H1 (cell line): Measurements from ENCODE around the gene IDH2. TPM values are rescaled to one million over a fixed set of nuclear protein-coding genes. Genes with fewer than 3 reads are reported as not detected.

Experiments used
- CTCF ChIA-PET: fragments of 300-600 bp; sonication (Branson Sonifier 250); formaldehyde crosslinking; loops from one replicate; lab custom pipeline; 2021; ENCODE audit not compliant: partially characterized antibody; lab: Charles Lee
- POLR2A ChIA-PET: fragments of 300-600 bp; sonication (Branson Sonifier 250); formaldehyde crosslinking; loops from one replicate; lab custom pipeline; 2021; ENCODE audit warnings: inconsistent platforms; ENCODE audit not compliant: partially characterized antibody; lab: Charles Lee
- DNase-seq, 2 experiments: peaks; one replicate each; pipeline versions ENCODE4 v3.0.0 to v3.0.0-alpha.2; 2010 to 2022; ENCODE audit warnings: low spot score in 2 of 2, low read depth in 1 of 2, mixed read lengths in 1 of 2
- FAIRE-seq: peaks from 2 replicates; lab custom pipeline; 2011; peaks lifted over from hg19 to GRCh38; lab: Jason Lieb, UNC
- H2AFZ ChIP-seq: 2 replicates; pipeline ENCODE4 v1.8.1; 2012; ENCODE audit warnings: low read length, inconsistent platforms
- H2AK5ac ChIP-seq: 2 replicates; pipeline ENCODE4 v1.6.1; 2013; ENCODE audit warnings: low read depth, low read length
- H2BK120ac ChIP-seq: replicated peaks from 2 replicates; pipeline ENCODE3; 2013; ENCODE audit warnings: low read depth, low read length, inconsistent platforms
- H2BK12ac ChIP-seq: 2 replicates; pipeline ENCODE4 v1.6.1; 2013; ENCODE audit warnings: low read depth, low read length
- H2BK15ac ChIP-seq: 2 replicates; pipeline ENCODE4 v1.6.1; 2013; ENCODE audit warnings: low read length
- H2BK20ac ChIP-seq: 2 replicates; pipeline ENCODE4 v1.6.1; 2013; ENCODE audit warnings: low read length
- H2BK5ac ChIP-seq: 2 replicates; pipeline ENCODE4 v1.6.1; 2013; ENCODE audit warnings: low read depth, low read length
- H3K14ac ChIP-seq: 2 replicates; pipeline ENCODE4 v1.6.1; 2013; ENCODE audit warnings: inconsistent platforms; ENCODE audit not compliant: insufficient read length
- H3K18ac ChIP-seq: 2 replicates; pipeline ENCODE4 v1.6.1; 2013; ENCODE audit warnings: low read length; ENCODE audit errors: extremely low read depth
- H3K23ac ChIP-seq: 2 replicates; pipeline ENCODE4 v1.6.1; 2013; ENCODE audit warnings: inconsistent platforms; ENCODE audit not compliant: insufficient read length
- H3K23me2 ChIP-seq: 2 replicates; pipeline ENCODE4 v1.6.1; 2013; ENCODE audit warnings: low read depth, low read length
- H3K27ac ChIP-seq: 2 replicates; pipeline ENCODE4 v1.6.1; 2011; ENCODE audit warnings: low read depth, low read length, inconsistent platforms
- H3K27me3 ChIP-seq, 4 experiments: replicated peaks in 1 of 4; 1 replicate in 1 of 4; 2 replicates in 3 of 4; pipeline versions ENCODE4 v1.6.1 to v1.8.1; 2011 to 2013; ENCODE audit warnings: low read length in 3 of 4, mild to moderate bottlenecking in 3 of 4, inconsistent platforms in 2 of 4, mixed read lengths in 2 of 4, moderate library complexity in 1 of 4; ENCODE audit not compliant: control insufficient read depth in 3 of 4, insufficient read depth in 3 of 4; ENCODE audit errors: extremely low read depth in 1 of 4
- H3K36me3 ChIP-seq, 4 experiments: 2 replicates each; pipeline versions ENCODE4 v1.6.1 to v1.8.1; 2011 to 2013; ENCODE audit warnings: mild to moderate bottlenecking in 4 of 4, low read length in 3 of 4, moderate library complexity in 2 of 4, control low read depth in 1 of 4, inconsistent platforms in 1 of 4; ENCODE audit not compliant: insufficient read depth in 4 of 4, control insufficient read depth in 2 of 4
- H3K4ac ChIP-seq: replicated peaks from 2 replicates; pipeline ENCODE3; 2013; ENCODE audit warnings: low read length, low read depth, mixed read lengths, inconsistent platforms; ENCODE audit not compliant: insufficient read length
- H3K4me1 ChIP-seq, 4 experiments: replicated peaks in 1 of 4; 1 replicate in 1 of 4; 2 replicates in 3 of 4; pipeline versions ENCODE4 v1.6.1 to v1.8.1; 2011 to 2013; ENCODE audit warnings: low read length in 3 of 4, inconsistent platforms in 2 of 4, mixed read lengths in 1 of 4; ENCODE audit not compliant: insufficient read depth in 4 of 4, control insufficient read depth in 3 of 4
- H3K4me2 ChIP-seq, 2 experiments: 2 replicates each; pipeline versions ENCODE4 v1.6.1 to v1.8.1; 2011 to 2013; ENCODE audit warnings: low read depth in 2 of 2, low read length in 2 of 2, control low read depth in 1 of 2, inconsistent platforms in 1 of 2, mild to moderate bottlenecking in 1 of 2; ENCODE audit not compliant: insufficient read depth in 1 of 2
- H3K4me3 ChIP-seq, 4 experiments: fragments of 200-600, 300-600 bp in 1 of 4; sonication (generic), shearing (Covaris generic), sonication (Bioruptor Twin) in 1 of 4; 2 replicates each; pipeline versions ENCODE4 v1.5.1 to v1.8.1; 2011 to 2016; ENCODE audit warnings: low read length in 4 of 4, low read depth in 3 of 4, control low read depth in 2 of 4, inconsistent platforms in 2 of 4, mild to moderate bottlenecking in 2 of 4, mixed read lengths in 1 of 4, moderate library complexity in 1 of 4; ENCODE audit not compliant: insufficient read depth in 2 of 4; ENCODE audit errors: extremely low read depth in 1 of 4
- H3K56ac ChIP-seq: replicated peaks from 2 replicates; pipeline ENCODE3; 2013; ENCODE audit warnings: low read depth, mild to moderate bottlenecking, mixed read lengths, low read length, inconsistent platforms; ENCODE audit not compliant: insufficient read length
- H3K79me1 ChIP-seq: 2 replicates; pipeline ENCODE4 v1.6.1; 2013; ENCODE audit warnings: low read depth, low read length, control low read depth
- H3K79me2 ChIP-seq, 2 experiments: 2 replicates each; pipeline versions ENCODE4 v1.6.1 to v1.8.1; 2012 to 2013; ENCODE audit warnings: low read length in 2 of 2, mild to moderate bottlenecking in 2 of 2, inconsistent platforms in 1 of 2; ENCODE audit not compliant: insufficient read depth in 2 of 2, control insufficient read depth in 1 of 2
- H3K9ac ChIP-seq, 4 experiments: replicated peaks in 1 of 4; 1 replicate in 1 of 4; 2 replicates in 3 of 4; pipeline versions ENCODE4 v1.6.1 to v1.8.1; 2011 to 2013; ENCODE audit warnings: low read depth in 3 of 4, low read length in 3 of 4, control low read depth in 2 of 4, mild to moderate bottlenecking in 2 of 4, moderate library complexity in 2 of 4, inconsistent platforms in 1 of 4; ENCODE audit errors: extremely low read depth in 1 of 4
- H3K9me3 ChIP-seq, 2 experiments: 2 replicates each; pipeline versions ENCODE4 v1.6.1 to v1.8.1; 2012 to 2013; ENCODE audit warnings: mild to moderate bottlenecking in 2 of 2, moderate library complexity in 2 of 2, control low read depth in 1 of 2, inconsistent platforms in 1 of 2, low read depth in 1 of 2, low read length in 1 of 2, mixed read lengths in 1 of 2; ENCODE audit not compliant: insufficient read depth in 2 of 2
- H4K20me1 ChIP-seq, 2 experiments: replicated peaks in 1 of 2; 2 replicates each; pipeline versions ENCODE3 to v1.8.1; 2011 to 2013; ENCODE audit warnings: inconsistent platforms in 2 of 2, low read length in 2 of 2, mild to moderate bottlenecking in 1 of 2; ENCODE audit not compliant: insufficient read depth in 2 of 2, control insufficient read depth in 1 of 2
- H4K5ac ChIP-seq: 2 replicates; pipeline ENCODE4 v1.6.1; 2013; ENCODE audit warnings: low read length, low read depth, mixed read lengths, inconsistent platforms; ENCODE audit not compliant: insufficient read length
- H4K8ac ChIP-seq: 2 replicates; pipeline ENCODE4 v1.8.0; 2013; ENCODE audit warnings: mild to moderate bottlenecking, moderate library complexity, low read length, inconsistent platforms; ENCODE audit not compliant: insufficient read depth; ENCODE audit errors: extremely low read depth
- H4K91ac ChIP-seq: replicated peaks from 2 replicates; pipeline ENCODE3; 2013; ENCODE audit warnings: low read length, mixed read lengths, inconsistent platforms; ENCODE audit not compliant: insufficient read length
- ASH2L ChIP-seq: fragments of 200-600, 300-600 bp; sonication (generic); IDR thresholded peaks from one replicate; pipeline ENCODE4 v1.7.1; 2017; ENCODE audit warnings: low read length
- CHD2 ChIP-seq: IDR thresholded peaks from 2 replicates; pipeline ENCODE4 v1.6.1; 2012; ENCODE audit warnings: low read length, improper control_type of control experiment
- CREB1 ChIP-seq: IDR thresholded peaks from 2 replicates; pipeline ENCODE4 v1.6.1; 2012; ENCODE audit warnings: inconsistent platforms
- HDAC2 ChIP-seq, 2 experiments: fragments of 300-600 bp in 1 of 2; sonication (generic) in 1 of 2; IDR thresholded peaks; 2 replicates each; pipeline ENCODE4 v1.6.1; 2011 to 2012; ENCODE audit warnings: low read depth in 2 of 2, low read length in 2 of 2, mild to moderate bottlenecking in 2 of 2, moderate library complexity in 2 of 2, borderline replicate concordance in 1 of 2, inconsistent platforms in 1 of 2
- RBBP5 ChIP-seq: IDR thresholded peaks from 2 replicates; pipeline ENCODE4 v1.7.1; 2012; ENCODE audit warnings: low read depth, mild to moderate bottlenecking, inconsistent platforms, low read length, moderate library complexity, borderline replicate concordance
- RFX5 ChIP-seq: IDR thresholded peaks from 2 replicates; pipeline ENCODE4 v1.6.1; 2011; ENCODE audit warnings: low read depth, low read length, improper control_type of control experiment, borderline replicate concordance
- TCF12 ChIP-seq: IDR thresholded peaks from 2 replicates; pipeline ENCODE4 v1.6.1; 2011; ENCODE audit warnings: low read depth, mild to moderate bottlenecking, low read length
- USF2 ChIP-seq: IDR thresholded peaks from 2 replicates; pipeline ENCODE4 v1.6.1; 2011; ENCODE audit warnings: low read length, improper control_type of control experiment
- YY1 ChIP-seq: IDR thresholded peaks from 2 replicates; pipeline ENCODE4 v1.6.1; 2011; ENCODE audit warnings: low read depth, mild to moderate bottlenecking, low read length
- ZNF274 ChIP-seq: IDR thresholded peaks from 2 replicates; pipeline ENCODE4 v1.7.0; 2012; ENCODE audit warnings: low read length, borderline replicate concordance; ENCODE audit errors: extremely low read depth
- WGBS, 2 experiments: shearing (Covaris generic) in 1 of 2; methylation state at CpG; one replicate each; pipeline versions ENCODE4 v1.1.6 to v1.1.7; 2013 to 2015; ENCODE audit warnings: low lambda C conversion rate in 2 of 2, mixed read lengths in 2 of 2, inconsistent platforms in 1 of 2, low coverage in 1 of 2, missing lambda C conversion rate in 1 of 2; ENCODE audit not compliant: insufficient replicate concordance in 2 of 2, insufficient coverage in 1 of 2, insufficient read length in 1 of 2; ENCODE audit errors: extremely low coverage in 1 of 2, missing lambda C conversion rate in 1 of 2; 5-methylcytosine and 5-hydroxymethylcytosine counted together
- polyA plus RNA-seq, 7 experiments: library from polyadenylated mRNA; depleted of rRNA in 3 of 7; stranded (reverse) in 5 of 7; unstranded in 2 of 7; fragments of >200 nt in 5 of 7; fragments of 200-250 nt in 2 of 7; gene quantifications; 1 replicate in 5 of 7; 2 replicates in 1 of 7; 4 replicates in 1 of 7; pipeline versions ENCODE4 v1.2.1 to v1.2.3, GENCODE V29; 2011 to 2013; ENCODE audit warnings: missing spikeins in 2 of 7, mixed read lengths in 2 of 7
- total RNA-seq: library from RNA; stranded (reverse); fragmentation: NEBNext Ultra II Directional; extraction: Animal tissue kit (Norgen Biotek cat#: 25700); gene quantifications from 2 replicates; pipeline ENCODE4 v1.2.1, GENCODE V29; 2021

IDH2 gene
- total and polyA plus RNA-seq, 2 of the 8 experiments (the other 6 are each of a cell fraction or from before 2014, with no cell fraction given), result 64.2 to 84.6 TPM

GRCh38 chr15:90105521-90105920, 3.3 kb upstream of the IDH2 start:
- H3K4me2 ChIP-seq, result no peak overlapping the region
- no peak overlapping the region for H4K8ac ChIP-seq
- H3K4me1 ChIP-seq, result peaks cover 0 to 11% (median 6%) of the 10 kb centered on the region in 4 experiments; a peak in 5 of 7 replicates
- H3K14ac ChIP-seq, result no peak overlapping the region
- no peak overlapping the region for H2BK120ac ChIP-seq
- no peak overlapping the region for H3K27ac ChIP-seq
- no peaks in the 10 kb centered on the region for H3K79me2 ChIP-seq
- 77% methylated on average over 4 of the region's 7 CpGs; no CpG with 5 or more reads in 1 of the 2 experiments for WGBS, 2 experiments
- no peak overlapping the region for H3K23ac ChIP-seq
- CTCF ChIA-PET, result interaction anchor here (1.2 to 1.6 kb wide), 5 partner anchors 9 to 345 kb away, joined by 3 to 8 read pairs (median 5); no protein-coding TSS in a partner anchor
- H3K27me3 ChIP-seq, result peaks cover 0 to 21% (median 13%) of the 10 kb centered on the region in 4 experiments; a peak in 6 of 7 replicates
- H2BK5ac ChIP-seq, result no peak overlapping the region
- H3K79me1 ChIP-seq, result peaks cover 2% of the 10 kb centered on the region; the same call in 1 of the 2 replicates
- H4K91ac ChIP-seq, result no peak overlapping the region
- H3K9ac ChIP-seq, result no peak overlapping the region
- TF ChIP-seq RBBP5, result no peak
- no peak for TF ChIP-seq ZNF274
- no peak for TF ChIP-seq CHD2
- TF ChIP-seq USF2, result no peak
- TF ChIP-seq HDAC2 (IDR thresholded peaks at IDR 0.05; ENCODE audit: borderline replicate concordance in 1 of 2, low read depth in 2 of 2, low read length in 2 of 2), result no peak
- TF ChIP-seq YY1, result no peak
- no peak for TF ChIP-seq CREB1
- no peak for TF ChIP-seq ASH2L
- TF ChIP-seq RFX5, result no peak
- no peak for TF ChIP-seq TCF12
- no peak overlapping the region for H3K56ac ChIP-seq
- no peak overlapping the region for H2AFZ ChIP-seq
- DNase-seq, result no peak
- H4K5ac ChIP-seq, result no peak overlapping the region
- no peak overlapping the region for H3K18ac ChIP-seq
- H2BK15ac ChIP-seq, result no peak overlapping the region
- H2AK5ac ChIP-seq, result no peak overlapping the region
- H3K9me3 ChIP-seq, result no peaks in the 10 kb centered on the region
- no peaks in the 10 kb centered on the region for H3K36me3 ChIP-seq
- no peak overlapping the region for H2BK12ac ChIP-seq
- H4K20me1 ChIP-seq, result peaks cover 0 to 4% of the 10 kb centered on the region in 2 experiments
- POLR2A ChIA-PET, result no interaction called here
- H3K23me2 ChIP-seq, result peaks cover 9% of the 10 kb centered on the region
- H3K4ac ChIP-seq, result no peak overlapping the region
- FAIRE-seq, result no peak
- no peak overlapping the region for H3K4me3 ChIP-seq
- no peak overlapping the region for H2BK20ac ChIP-seq
